DND-41 (cell line): ENCODE measurements around the gene HELZ.

Experiments
- ATAC-seq: fragments of 200-7000 bp; cut with Tn5 transposase; 3 replicates; pipeline ENCODE4 v1.9.1; 2021; ENCODE audit warnings: low read depth; ENCODE audit not compliant: insufficient read depth
- DNase-seq: peaks from one replicate; pipeline ENCODE4 v3.0.0-alpha.2; 2020
- H2AFZ ChIP-seq: 2 replicates; pipeline ENCODE4 v1.6.0; 2012; ENCODE audit warnings: low read depth, low read length
- H3K27ac ChIP-seq: 2 replicates; pipeline ENCODE4 v1.5.1; 2012; ENCODE audit warnings: low read length, inconsistent platforms
- H3K27me3 ChIP-seq: fragments of 200-600 bp; sonication (generic); 2 replicates; pipeline ENCODE4 v1.6.0; 2012; ENCODE audit warnings: low read length, mild to moderate bottlenecking, inconsistent platforms; ENCODE audit not compliant: insufficient read depth, poor library complexity
- H3K36me3 ChIP-seq: 2 replicates; pipeline ENCODE4 v1.5.1; 2012; ENCODE audit warnings: low read length, inconsistent platforms; ENCODE audit not compliant: insufficient read depth
- H3K4me1 ChIP-seq: 2 replicates; pipeline ENCODE4 v1.5.1; 2012; ENCODE audit warnings: mild to moderate bottlenecking, low read length; ENCODE audit not compliant: insufficient read depth
- H3K4me2 ChIP-seq: 2 replicates; pipeline ENCODE4 v1.6.0; 2012; ENCODE audit warnings: mild to moderate bottlenecking, moderate library complexity, low read length, inconsistent platforms; ENCODE audit not compliant: insufficient read depth
- H3K4me3 ChIP-seq, 2 experiments: fragments of 200-600 bp in 1 of 2; shearing (Covaris generic) in 1 of 2; 2 replicates each; pipeline ENCODE4 v1.5.1; 2012 to 2016; ENCODE audit warnings: inconsistent platforms in 2 of 2, low read length in 2 of 2, mild to moderate bottlenecking in 2 of 2, low read depth in 1 of 2, moderate library complexity in 1 of 2
- H3K79me2 ChIP-seq: 2 replicates; pipeline ENCODE4 v1.6.0; 2012; ENCODE audit warnings: low read length, inconsistent platforms; ENCODE audit not compliant: insufficient read depth
- H3K9ac ChIP-seq: 2 replicates; pipeline ENCODE4 v1.6.0; 2012; ENCODE audit warnings: low read depth, mild to moderate bottlenecking, inconsistent platforms, low read length, moderate library complexity
- H3K9me3 ChIP-seq: 2 replicates; pipeline ENCODE4 v1.5.1; 2012; ENCODE audit warnings: low read length, moderate library complexity, mild to moderate bottlenecking, inconsistent platforms; ENCODE audit not compliant: insufficient read depth, severe bottlenecking
- H4K20me1 ChIP-seq: 2 replicates; pipeline ENCODE4 v1.6.0; 2012; ENCODE audit warnings: low read length; ENCODE audit not compliant: insufficient read depth
- EZH2 ChIP-seq: IDR thresholded peaks from 3 replicates; pipeline ENCODE4 v1.6.1; 2012; ENCODE audit warnings: borderline replicate concordance, low read depth, mild to moderate bottlenecking, moderate library complexity, low read length, inconsistent platforms; ENCODE audit not compliant: severe bottlenecking
- TF ChIP-seq, protein P1 (sequence below): IDR thresholded peaks from 2 replicates; pipeline ENCODE4 v1.5.1; 2012; ENCODE audit warnings: borderline replicate concordance, low read length, moderate library complexity, mild to moderate bottlenecking; ENCODE audit not compliant: poor library complexity, severe bottlenecking; ENCODE audit errors: extremely low read depth

HELZ gene

GRCh38 chr17:67260170-67260987 lies 15.4 kb upstream of the HELZ start:
- no peak for DNase-seq
- Histone ChIP-seq H3K4me2 (no peak overlapping the region), H3K36me3 (no peaks in the 10 kb centered on the region), H3K4me3 (no peak overlapping the region), H3K9ac (no peak overlapping the region), H4K20me1 (no peaks in the 10 kb centered on the region), H3K4me1 (peaks cover 21% of the 10 kb centered on the region), H3K79me2 (no peaks in the 10 kb centered on the region), H3K9me3 (no peaks in the 10 kb centered on the region), H3K27ac (no peak overlapping the region), H2AFZ (no peak overlapping the region), H3K27me3 (no peaks in the 10 kb centered on the region)
- ATAC-seq = no peak
- TF ChIP-seq, protein P1, sequence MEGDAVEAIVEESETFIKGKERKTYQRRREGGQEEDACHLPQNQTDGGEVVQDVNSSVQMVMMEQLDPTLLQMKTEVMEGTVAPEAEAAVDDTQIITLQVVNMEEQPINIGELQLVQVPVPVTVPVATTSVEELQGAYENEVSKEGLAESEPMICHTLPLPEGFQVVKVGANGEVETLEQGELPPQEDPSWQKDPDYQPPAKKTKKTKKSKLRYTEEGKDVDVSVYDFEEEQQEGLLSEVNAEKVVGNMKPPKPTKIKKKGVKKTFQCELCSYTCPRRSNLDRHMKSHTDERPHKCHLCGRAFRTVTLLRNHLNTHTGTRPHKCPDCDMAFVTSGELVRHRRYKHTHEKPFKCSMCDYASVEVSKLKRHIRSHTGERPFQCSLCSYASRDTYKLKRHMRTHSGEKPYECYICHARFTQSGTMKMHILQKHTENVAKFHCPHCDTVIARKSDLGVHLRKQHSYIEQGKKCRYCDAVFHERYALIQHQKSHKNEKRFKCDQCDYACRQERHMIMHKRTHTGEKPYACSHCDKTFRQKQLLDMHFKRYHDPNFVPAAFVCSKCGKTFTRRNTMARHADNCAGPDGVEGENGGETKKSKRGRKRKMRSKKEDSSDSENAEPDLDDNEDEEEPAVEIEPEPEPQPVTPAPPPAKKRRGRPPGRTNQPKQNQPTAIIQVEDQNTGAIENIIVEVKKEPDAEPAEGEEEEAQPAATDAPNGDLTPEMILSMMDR = no peak
- no peak for TF ChIP-seq EZH2

GRCh38 chr17:67258821-67259468 lies 13.9 kb upstream of the HELZ start:
- no peak for TF ChIP-seq EZH2
- TF ChIP-seq, protein P1 = no peak
- Histone ChIP-seq H3K36me3 (no peaks in the 10 kb centered on the region), H3K27me3 (no peaks in the 10 kb centered on the region), H3K9ac (no peak overlapping the region), H3K4me2 (no peak overlapping the region), H2AFZ (peak overlapping the region; percentile 93; the same call in 1 of the 2 replicates), H4K20me1 (no peaks in the 10 kb centered on the region), H3K4me3 (no peak overlapping the region), H3K9me3 (no peaks in the 10 kb centered on the region), H3K4me1 (peaks cover 21% of the 10 kb centered on the region), H3K27ac (peak overlapping the region; percentile 89; the same call in 1 of the 2 replicates), H3K79me2 (no peaks in the 10 kb centered on the region)
- ATAC-seq (no peak), DNase-seq (peak; percentile 30)

- no peaks in the 10 kb centered on the region for H3K9me3 ChIP-seq
- H3K27ac ChIP-seq = no peak overlapping the region
- H3K4me1 ChIP-seq = peaks cover 21% of the 10 kb centered on the region
- DNase-seq = no peak
- no peaks in the 10 kb centered on the region for H3K36me3 ChIP-seq
- ATAC-seq = no peak
- TF ChIP-seq EZH2 = no peak
- TF ChIP-seq, protein P1 = no peak
- H3K27me3 ChIP-seq = no peaks in the 10 kb centered on the region
- no peak overlapping the region for H3K4me2 ChIP-seq
- no peak overlapping the region for H3K4me3 ChIP-seq
- no peak overlapping the region for H2AFZ ChIP-seq
- no peaks in the 10 kb centered on the region for H4K20me1 ChIP-seq
- H3K9ac ChIP-seq = no peak overlapping the region
- H3K79me2 ChIP-seq = no peaks in the 10 kb centered on the region
Measured at GRCh38 chr17:67256075-67256732, 11.2 kb upstream of the HELZ start.
